ENCODE data around the gene FRMD4A.
"Not testable (repeated sequence)": the region's sequence is repeated elsewhere in the genome, so short reads cannot be mapped to it uniquely, and the experiment has no call there.

FRMD4A gene

GRCh38 chr10:13946209-13946460 lies 384.6 kb downstream of the FRMD4A start:
- DNase-seq (ENCODE audit: low spot score) = no peak

DNA sequence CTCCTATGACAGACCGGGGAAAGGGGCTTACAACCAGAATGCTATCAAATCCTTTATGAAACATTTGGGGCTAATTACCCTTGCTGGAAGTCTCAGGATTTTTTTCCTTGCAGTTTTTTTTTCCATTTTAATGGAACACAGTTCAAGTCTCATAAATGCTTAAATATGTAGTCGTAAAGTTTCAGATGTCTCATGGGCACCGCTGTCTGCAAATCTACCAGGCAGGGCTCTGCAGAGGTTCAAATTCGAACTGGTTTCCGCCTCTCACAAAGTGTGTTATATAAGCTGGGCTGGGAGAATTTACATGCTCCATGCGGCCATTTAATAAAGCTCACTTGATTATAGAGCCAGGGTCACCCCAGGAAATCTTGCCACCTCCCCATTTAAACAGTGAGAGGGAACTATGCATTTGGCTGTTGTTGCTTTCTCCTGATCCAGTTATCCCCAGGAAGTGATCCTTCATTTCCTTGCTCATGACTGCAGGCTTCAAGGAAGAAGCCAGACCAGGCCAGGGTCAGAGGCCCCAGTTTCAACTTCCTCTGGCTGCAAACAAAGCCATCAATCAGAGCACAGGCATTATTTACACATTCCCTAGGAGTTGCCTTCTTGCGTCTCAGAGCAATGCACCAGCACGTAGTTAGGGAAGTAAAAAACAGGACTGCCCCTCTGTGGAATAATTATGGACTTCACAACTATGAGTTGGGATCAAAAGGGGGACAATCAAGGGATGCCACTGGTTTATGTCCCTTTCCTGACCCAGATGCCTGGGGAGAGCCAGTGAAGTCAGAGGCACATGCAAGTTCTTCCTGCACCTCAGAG lies 385.1 kb downstream of the FRMD4A start:
- DNase-seq (ENCODE audit: low spot score) = no peak

DNA sequence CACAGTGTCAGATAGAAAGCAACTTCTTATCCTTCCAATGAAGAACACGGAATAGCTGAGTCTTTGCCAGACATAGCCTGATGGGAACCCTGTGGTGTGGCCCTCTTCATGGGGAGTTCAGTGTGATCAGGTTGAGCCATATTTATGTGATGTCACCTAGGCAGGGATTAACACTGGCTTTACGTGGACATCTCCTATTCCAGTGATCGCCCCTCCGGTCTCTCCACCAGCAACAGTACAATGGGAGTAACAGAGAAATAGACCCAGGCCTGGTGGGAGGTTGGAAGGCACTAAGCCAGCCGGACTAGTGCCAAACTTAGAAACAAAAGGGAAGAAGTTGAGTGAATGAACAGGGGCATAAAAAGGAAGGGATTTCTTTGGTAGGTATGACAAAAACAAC lies 385.9 kb downstream of the FRMD4A start:
- no peak for DNase-seq (ENCODE audit: low spot score)

- no peak for DNase-seq (ENCODE audit: low spot score)
Observed at GRCh38 chr10:13943735-13944398, 386.9 kb downstream of the FRMD4A start.

DNA sequence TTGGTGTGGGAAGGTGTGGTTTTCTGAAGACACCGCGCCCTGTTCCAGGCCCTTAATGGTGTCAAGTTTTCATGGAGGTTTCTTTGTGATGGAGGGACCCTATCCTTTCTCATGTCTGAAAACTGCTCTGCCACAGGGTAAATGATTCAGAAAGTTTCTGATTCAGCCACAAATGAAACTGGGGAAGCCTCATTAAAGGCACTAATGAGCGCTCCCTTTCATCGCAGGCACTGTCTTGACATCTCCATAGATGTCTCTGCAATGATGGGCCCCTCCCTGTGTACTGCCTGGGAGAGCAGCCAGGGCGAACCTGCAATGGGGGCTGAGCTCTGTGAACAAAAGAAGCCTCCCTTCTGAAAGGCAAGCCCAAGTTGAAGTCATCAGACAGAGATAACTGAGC lies 388.7 kb downstream of the FRMD4A start:
- no peak for DNase-seq (ENCODE audit: low spot score)

DNA sequence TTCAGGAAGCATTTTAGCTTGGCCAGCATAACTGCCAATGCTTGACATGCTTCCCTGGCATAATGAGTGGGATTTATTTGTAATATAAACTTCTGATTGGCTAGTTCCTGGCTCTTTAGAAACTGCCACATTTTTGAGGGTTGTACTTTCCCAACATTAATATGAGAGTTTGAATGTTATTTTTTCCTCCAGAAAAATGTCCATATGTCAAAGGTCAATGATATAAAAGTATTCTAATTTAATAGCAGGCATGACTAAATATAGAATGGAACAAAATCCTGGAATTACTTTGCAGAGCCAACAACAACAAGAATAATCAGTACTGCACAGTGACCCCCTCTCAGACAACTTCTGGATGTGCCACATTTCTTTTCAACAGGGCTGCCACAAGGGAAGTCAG lies 391.3 kb downstream of the FRMD4A start:
- no peak for DNase-seq (ENCODE audit: low spot score)

- DNase-seq (ENCODE audit: low spot score) = no peak
Observed at GRCh38 chr10:13938950-13939349, 391.8 kb downstream of the FRMD4A start.

GRCh38 chr10:13936826-13937225 lies 393.9 kb downstream of the FRMD4A start:
- no peak for DNase-seq (ENCODE audit: low spot score)

GRCh38 chr10:13930120-13930519 lies 400.6 kb downstream of the FRMD4A start:
- peak; percentile 38 for DNase-seq (ENCODE audit: low spot score)

DNA sequence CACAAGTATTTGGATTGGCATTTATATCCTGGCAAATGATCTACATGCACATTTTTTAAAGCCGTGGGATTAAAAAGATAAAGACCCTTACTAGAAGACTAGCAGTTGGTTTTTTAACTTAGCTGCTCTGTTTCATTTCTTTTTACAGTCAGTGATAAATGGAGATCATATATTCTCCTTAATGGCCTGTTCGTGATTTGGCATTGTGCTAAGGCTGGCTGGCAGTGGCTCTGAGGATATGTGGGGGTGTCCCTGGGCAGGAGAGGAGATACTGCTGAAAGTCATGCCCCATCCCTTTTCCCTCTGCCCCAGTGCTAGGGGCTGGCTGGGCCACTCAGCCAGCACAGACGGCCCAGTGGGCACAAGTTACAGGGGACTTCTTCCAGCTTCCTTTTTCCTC lies 402.3 kb downstream of the FRMD4A start:
- no peak for DNase-seq (ENCODE audit: low spot score)

DNA sequence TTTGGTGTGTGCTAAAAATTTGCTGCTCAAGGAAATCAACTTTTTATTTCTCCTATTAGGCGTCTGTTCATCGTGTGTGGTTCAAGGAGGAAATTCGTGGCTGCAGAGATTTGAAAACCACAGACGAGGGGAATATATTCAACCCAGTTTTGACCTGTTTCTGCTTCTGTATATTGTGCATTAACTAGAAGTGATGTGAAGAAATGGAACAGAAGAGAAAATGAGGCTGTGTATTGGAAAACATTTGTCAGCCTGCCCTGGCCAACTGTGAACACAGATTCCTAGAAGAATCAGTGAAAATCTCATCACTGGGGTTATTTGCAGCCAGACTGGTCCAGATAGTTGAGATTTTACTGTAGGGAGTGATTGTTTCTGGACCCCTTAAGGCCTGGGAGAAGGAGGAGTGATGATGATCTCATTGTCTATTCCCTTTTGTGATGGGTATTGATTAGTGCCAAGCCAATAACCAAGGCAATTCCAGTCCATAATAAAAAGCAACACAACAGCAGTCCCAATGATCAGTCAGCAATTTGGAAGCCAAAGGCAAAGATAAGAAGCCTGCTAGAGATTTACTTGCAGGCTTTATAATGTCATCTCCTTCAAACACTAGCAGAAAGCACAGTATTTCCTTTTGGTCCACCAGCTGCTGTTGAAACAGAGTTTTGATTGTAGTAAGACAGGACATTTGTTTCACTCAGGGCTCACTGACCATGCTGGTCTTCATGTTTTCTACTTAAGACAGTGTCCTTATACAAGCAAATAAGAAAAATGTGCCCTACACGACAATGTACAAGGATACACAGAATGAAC lies 404.5 kb downstream of the FRMD4A start:
- DNase-seq (ENCODE audit: low spot score) = no peak

- no peak for DNase-seq (ENCODE audit: low spot score)
Observed at GRCh38 chr10:13924040-13924725, 406.5 kb downstream of the FRMD4A start.

DNA sequence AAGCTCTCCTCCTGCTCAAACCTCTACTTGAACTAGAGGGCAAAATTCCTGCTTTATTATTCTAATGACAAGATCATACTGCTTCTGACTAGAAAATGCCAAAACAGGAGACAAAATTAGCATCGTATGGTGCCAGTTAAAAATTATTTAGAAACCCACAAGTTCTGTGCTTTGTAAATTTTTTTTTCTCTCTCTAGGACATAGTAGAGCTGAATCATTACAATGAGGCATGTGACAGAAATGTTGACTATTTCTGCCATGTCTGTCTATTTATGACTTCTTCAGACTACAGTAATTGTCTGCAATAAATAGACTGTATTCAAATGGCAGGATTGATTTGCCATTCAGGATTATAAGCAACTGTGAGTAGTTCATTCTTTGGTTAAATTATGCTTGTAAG lies 408.1 kb downstream of the FRMD4A start:
- DNase-seq (ENCODE audit: low spot score) = no peak

DNA sequence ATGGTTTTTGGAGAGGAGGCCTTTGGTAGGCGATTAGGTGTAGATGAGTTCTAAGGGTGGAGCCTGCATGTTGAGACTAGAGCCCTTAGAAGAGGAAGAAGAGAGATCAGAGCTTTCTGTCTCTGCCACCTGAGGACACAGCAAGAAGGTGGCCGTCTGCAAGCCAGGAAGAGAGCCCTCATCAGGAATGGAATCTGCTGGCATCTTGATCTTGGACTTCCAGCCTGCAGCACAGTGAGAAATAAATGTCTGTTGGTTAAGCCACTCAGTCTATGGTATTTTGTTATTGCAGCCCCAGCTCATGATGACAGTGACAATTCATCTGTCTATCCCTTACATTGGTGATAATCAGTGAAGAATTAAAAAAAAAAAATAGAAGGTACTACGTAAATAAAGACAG lies 408.8 kb downstream of the FRMD4A start:
- no peak for DNase-seq (ENCODE audit: low spot score)

- not testable (repeated sequence) for DNase-seq (ENCODE audit: low spot score)
Observed at GRCh38 chr10:13921131-13921530, 409.6 kb downstream of the FRMD4A start.

DNA sequence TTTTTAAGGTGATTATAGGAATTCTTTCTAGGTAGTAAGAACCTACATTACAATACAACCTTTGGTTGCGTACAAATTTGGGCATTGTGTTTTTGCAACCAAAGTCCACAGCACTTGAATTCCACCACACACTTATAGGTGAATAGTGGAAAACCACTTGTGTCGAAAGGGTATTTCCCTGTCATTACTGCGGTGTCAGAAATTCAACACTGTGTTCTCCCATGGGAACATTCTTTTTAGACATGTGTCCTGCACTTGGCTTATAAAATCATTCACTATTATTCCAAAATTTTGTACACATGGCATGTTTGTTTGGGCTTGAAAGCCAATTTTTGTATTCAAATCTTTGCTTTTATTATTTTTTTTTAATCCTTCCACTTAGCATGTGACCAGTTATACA lies 410.3 kb downstream of the FRMD4A start:
- no peak for DNase-seq (ENCODE audit: low spot score)

GRCh38 chr10:13920031-13920430 lies 410.7 kb downstream of the FRMD4A start:
- no peak for DNase-seq (ENCODE audit: low spot score)

GRCh38 chr10:13917791-13918190 lies 412.9 kb downstream of the FRMD4A start:
- no peak for DNase-seq (ENCODE audit: low spot score)

- no peak for DNase-seq (ENCODE audit: low spot score)
Observed at GRCh38 chr10:13916384-13916947, 414.3 kb downstream of the FRMD4A start.

GRCh38 chr10:13915710-13916109 lies 415.0 kb downstream of the FRMD4A start:
- no peak for DNase-seq (ENCODE audit: low spot score)

- DNase-seq (ENCODE audit: low spot score) = no peak
Observed at GRCh38 chr10:13913897-13914296, 416.8 kb downstream of the FRMD4A start.

DNA sequence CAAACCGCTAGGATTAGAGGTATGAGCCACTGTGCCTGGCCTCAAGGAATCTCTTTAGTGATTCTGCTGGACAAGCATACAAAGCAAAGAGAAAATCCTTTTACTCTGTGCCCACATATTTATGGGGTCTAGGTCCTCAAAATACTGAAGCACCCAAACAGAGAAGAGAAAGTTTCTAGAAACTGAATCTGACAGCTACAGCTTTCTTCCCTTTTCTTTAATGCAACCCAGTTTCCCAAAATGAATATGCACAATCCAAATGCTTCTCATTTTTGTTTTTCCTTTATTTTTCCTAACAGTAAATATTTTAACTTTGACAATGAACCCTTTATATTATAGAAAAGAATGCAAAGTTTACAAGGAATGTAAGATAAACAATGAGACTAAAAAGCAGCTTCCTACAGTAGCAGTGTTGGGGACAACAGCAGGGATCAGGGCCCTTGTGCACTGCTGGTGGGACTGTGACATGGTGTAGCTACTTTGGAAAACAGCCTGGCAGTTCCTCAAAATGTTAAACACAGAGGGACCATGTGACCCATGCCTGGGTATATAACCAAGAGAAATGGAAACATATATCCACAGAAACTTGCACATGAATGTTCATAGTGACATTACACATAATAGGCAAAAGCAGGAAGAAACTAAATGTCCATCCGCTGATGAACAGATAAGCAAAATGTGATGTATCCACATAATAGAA lies 418.8 kb downstream of the FRMD4A start:
- no peak for DNase-seq (ENCODE audit: low spot score)

Data from CD4-positive, alpha-beta T cell treated with Interleukin-6 at 100 ng/mL for 8 hours (primary cell).